Measurements from ENCODE around the gene TNS3. TPM values are rescaled to one million over a fixed set of nuclear protein-coding genes. Genes with fewer than 3 reads are reported as not detected.

TNS3 gene
- total RNA-seq, 1 experiment from 2014 or later: 135 TPM

GRCh38 chr7:47625861-47626715, 44.2 kb upstream of the TNS3 start:
- Mint-ChIP-seq H3K4me1 (ENCODE audit: low read depth, unreplicated experiment) (peaks cover 15% of the 10 kb centered on the region), H3K9me3 (ENCODE audit: low read depth, unreplicated experiment) (no peaks in the 10 kb centered on the region), H3K36me3 (ENCODE audit: insufficient read depth, unreplicated experiment) (no peaks in the 10 kb centered on the region), H3K4me3 (ENCODE audit: low read depth, unreplicated experiment) (no peak overlapping the region), H3K27ac (ENCODE audit: unreplicated experiment) (no peak overlapping the region), H3K27me3 (ENCODE audit: unreplicated experiment) (no peaks in the 10 kb centered on the region)
- intact Hi-C loops (cut with micrococcal nuclease; ENCODE audit: unreplicated experiment): no loop called here
- TF ChIP-seq CTCF (IDR thresholded peaks at IDR 0.05; ENCODE audit: unreplicated experiment): no peak
- no peak for DNase-seq
- BruUV-seq (replicated peaks): no TSS peak
- CTCF ChIA-PET: interaction anchor here (0.6 kb wide), 1 partner anchor 15 kb away, joined by 5 read pairs; no protein-coding TSS in a partner anchor

- H3K4me3 Mint-ChIP-seq (ENCODE audit: low read depth, unreplicated experiment): no peak overlapping the region
- DNase-seq: no peak
- peaks cover 15% of the 10 kb centered on the region for H3K4me1 Mint-ChIP-seq (ENCODE audit: low read depth, unreplicated experiment)
- no peaks in the 10 kb centered on the region for H3K27me3 Mint-ChIP-seq (ENCODE audit: unreplicated experiment)
- intact Hi-C loops (cut with micrococcal nuclease; ENCODE audit: unreplicated experiment): no loop called here
- no peak overlapping the region for H3K27ac Mint-ChIP-seq (ENCODE audit: unreplicated experiment)
- TF ChIP-seq CTCF (IDR thresholded peaks at IDR 0.05; ENCODE audit: unreplicated experiment): no peak
- CTCF ChIA-PET: no interaction called here
- H3K36me3 Mint-ChIP-seq (ENCODE audit: insufficient read depth, unreplicated experiment): no peaks in the 10 kb centered on the region
- no peaks in the 10 kb centered on the region for H3K9me3 Mint-ChIP-seq (ENCODE audit: low read depth, unreplicated experiment)
- no TSS peak for BruUV-seq (replicated peaks)
These were observed 42.8 kb upstream of the TNS3 start for GRCh38 chr7:47624689-47625088.

GRCh38 chr7:47622946-47623640, 41.2 kb upstream of the TNS3 start:
- DNase-seq: no peak
- CTCF ChIA-PET: interaction anchor here (0.5 to 1.1 kb wide), 2 partner anchors 18 to 1138 kb away, joined by 3 read pairs; no protein-coding TSS in a partner anchor
- intact Hi-C loops (cut with micrococcal nuclease; ENCODE audit: unreplicated experiment): no loop called here
- Mint-ChIP-seq H3K4me1 (ENCODE audit: low read depth, unreplicated experiment) (peaks cover 15% of the 10 kb centered on the region), H3K36me3 (ENCODE audit: insufficient read depth, unreplicated experiment) (no peaks in the 10 kb centered on the region), H3K4me3 (ENCODE audit: low read depth, unreplicated experiment) (no peak overlapping the region), H3K27me3 (ENCODE audit: unreplicated experiment) (no peaks in the 10 kb centered on the region), H3K9me3 (ENCODE audit: low read depth, unreplicated experiment) (no peaks in the 10 kb centered on the region), H3K27ac (ENCODE audit: unreplicated experiment) (no peak overlapping the region)
- no peak for TF ChIP-seq CTCF (IDR thresholded peaks at IDR 0.05; ENCODE audit: unreplicated experiment)
- BruUV-seq (replicated peaks): no TSS peak

- H3K27ac Mint-ChIP-seq (ENCODE audit: unreplicated experiment): no peak overlapping the region
- H3K4me3 Mint-ChIP-seq (ENCODE audit: low read depth, unreplicated experiment): no peak overlapping the region
- no peaks in the 10 kb centered on the region for H3K9me3 Mint-ChIP-seq (ENCODE audit: low read depth, unreplicated experiment)
- CTCF ChIA-PET: interaction anchor here (1.1 kb wide), 1 partner anchor 19 kb away, joined by 3 read pairs; no protein-coding TSS in a partner anchor
- intact Hi-C loops (cut with micrococcal nuclease; ENCODE audit: unreplicated experiment): no loop called here
- no peak for TF ChIP-seq CTCF (IDR thresholded peaks at IDR 0.05; ENCODE audit: unreplicated experiment)
- BruUV-seq (replicated peaks): no TSS peak
- peaks cover 15% of the 10 kb centered on the region for H3K4me1 Mint-ChIP-seq (ENCODE audit: low read depth, unreplicated experiment)
- H3K27me3 Mint-ChIP-seq (ENCODE audit: unreplicated experiment): no peaks in the 10 kb centered on the region
- DNase-seq: no peak
- H3K36me3 Mint-ChIP-seq (ENCODE audit: insufficient read depth, unreplicated experiment): no peaks in the 10 kb centered on the region
These were observed 40.7 kb upstream of the TNS3 start for GRCh38 chr7:47622586-47622945.
